PC-3 (cell line): ENCODE data around the gene ST14. TPM values are rescaled to one million over a fixed set of nuclear protein-coding genes. Genes with fewer than 3 reads are reported as not detected.

Experiments
- ATAC-seq: fragments of 200-7000 bp; cut with Tn5 transposase; 2 replicates; pipeline ENCODE4 v1.9.1; 2020; ENCODE audit warnings: mild to moderate bottlenecking, moderate library complexity
- BruUV-seq: library from RNA; stranded (reverse); fragments of 400-500 nt; replicated peaks from 2 replicates; lab custom pipeline; 2021; lab: Mats Ljungman, UMichigan
- CTCF ChIA-PET: fragments of 300-600 bp; sonication (Branson Sonifier 250); formaldehyde crosslinking; loops from one replicate; lab custom pipeline; 2022; ENCODE audit warnings: antibody characterized with exemption; lab: Charles Lee
- POLR2A ChIA-PET: fragments of 300-600 bp; sonication (Branson Sonifier 250); formaldehyde crosslinking; loops from one replicate; lab custom pipeline; 2022; ENCODE audit warnings: antibody characterized with exemption; ENCODE audit not compliant: unreplicated experiment; lab: Charles Lee
- DNase-seq: peaks from one replicate; pipeline ENCODE4 v3.0.0-alpha.2; 2015
- H2AFZ ChIP-seq: fragments of 300-600 bp; sonication (generic); 2 replicates; pipeline ENCODE4 v1.6.0; 2016; ENCODE audit warnings: antibody characterized with exemption, low read length
- H3F3A ChIP-seq: fragments of 300-600 bp; sonication (generic); one replicate; pipeline ENCODE4 v1.6.0; 2017; ENCODE audit warnings: antibody characterized with exemption, low read length, control low read depth, mild to moderate bottlenecking; ENCODE audit not compliant: unreplicated experiment
- H3K27ac ChIP-seq: fragments of 300-600 bp; sonication (generic); 2 replicates; pipeline ENCODE4 v1.5.1; 2016; ENCODE audit warnings: mild to moderate bottlenecking, low read length
- H3K27me3 ChIP-seq: fragments of 300-600 bp; sonication (generic); 2 replicates; pipeline ENCODE4 v1.6.1; 2016; ENCODE audit warnings: low read length, mixed read lengths
- H3K36me3 ChIP-seq: fragments of 300-600 bp; sonication (generic); 2 replicates; pipeline ENCODE4 v1.6.1; 2016; ENCODE audit warnings: low read depth, mixed run types, low read length, mixed read lengths
- H3K4me1 ChIP-seq: fragments of 300-600 bp; sonication (generic); 2 replicates; pipeline ENCODE4 v1.5.1; 2016; ENCODE audit warnings: low read length; ENCODE audit not compliant: insufficient read depth
- H3K4me2 ChIP-seq: fragments of 300-600 bp; sonication (generic); 2 replicates; pipeline ENCODE4 v1.6.0; 2016; ENCODE audit warnings: low read length
- H3K4me3 ChIP-seq: fragments of 300-600 bp; sonication (generic); 2 replicates; pipeline ENCODE4 v1.5.1; 2016; ENCODE audit warnings: mild to moderate bottlenecking, low read length, mixed read lengths
- H3K79me2 ChIP-seq: fragments of 300-600 bp; sonication (generic); 2 replicates; pipeline ENCODE4 v1.6.1; 2017; ENCODE audit warnings: low read length, mixed read lengths
- H3K9ac ChIP-seq: fragments of 300-600 bp; sonication (generic); 2 replicates; pipeline ENCODE4 v1.6.0; 2016; ENCODE audit warnings: mild to moderate bottlenecking, low read length
- H3K9me2 ChIP-seq: fragments of 300-600 bp; sonication (generic); replicated peaks from 2 replicates; pipeline ENCODE4 v1.6.1; 2016; ENCODE audit warnings: mixed run types, low read length, mixed read lengths
- H3K9me3 ChIP-seq: fragments of 300-600 bp; sonication (generic); 2 replicates; pipeline ENCODE4 v1.6.1; 2016; ENCODE audit warnings: low read length, mixed read lengths
- H4K20me1 ChIP-seq: fragments of 300-600 bp; sonication (generic); 2 replicates; pipeline ENCODE4 v1.6.1; 2016; ENCODE audit warnings: low read length, mixed read lengths
- CTCF ChIP-seq: fragments of 300-600 bp; sonication (generic); conservative IDR thresholded peaks from 2 replicates; pipeline ENCODE4 v1.5.1; 2017; ENCODE audit warnings: antibody characterized with exemption, low read depth, mild to moderate bottlenecking, low read length
- EZH2 ChIP-seq: fragments of 300-600 bp; sonication (generic); IDR thresholded peaks from one replicate; pipeline ENCODE4 v1.6.1; 2017; ENCODE audit warnings: antibody characterized with exemption, mild to moderate bottlenecking, low read length; ENCODE audit not compliant: unreplicated experiment
- EZH2phosphoT487 ChIP-seq: fragments of 300-600 bp; sonication (generic); IDR thresholded peaks from 2 replicates; pipeline ENCODE4 v1.6.1; 2018; ENCODE audit warnings: mild to moderate bottlenecking, antibody characterized with exemption, low read length, borderline replicate concordance
- intact Hi-C: fragments of 100-400 bp; cut with micrococcal nuclease; formaldehyde crosslinking; loops from 2 replicates; pipeline ENCODE4 v1.9.0; 2023
- total RNA-seq: library from RNA; depleted of rRNA; stranded (reverse); fragments of >200 nt; gene quantifications from 2 replicates; pipeline ENCODE4 v1.2.3, GENCODE V29; 2014

Gene ST14
- total RNA-seq, 1 experiment from 2014 or later, result 231 TPM

- CTCF ChIA-PET, result interaction anchor here (0.6 kb wide), 1 partner anchor 17 kb away, joined by 3 read pairs; no protein-coding TSS in a partner anchor
- Histone ChIP-seq H3K4me2 (no peak overlapping the region), H3K79me2 (peaks cover 56% of the 10 kb centered on the region), H3F3A (no peaks in the 10 kb centered on the region), H3K36me3 (peaks cover 43% of the 10 kb centered on the region), H4K20me1 (no peaks in the 10 kb centered on the region), H2AFZ (no peak overlapping the region), H3K27me3 (no peaks in the 10 kb centered on the region), H3K4me3 (no peak overlapping the region), H3K9me2 (no peaks in the 10 kb centered on the region), H3K4me1 (no peaks in the 10 kb centered on the region), H3K27ac (no peak overlapping the region), H3K9ac (no peak overlapping the region), H3K9me3 (no peaks in the 10 kb centered on the region)
- DNase-seq, result peak; percentile 54
- intact Hi-C loops, result no loop called here
- TF ChIP-seq EZH2phosphoT487 (no peak), CTCF (no peak), EZH2 (no peak)
- POLR2A ChIA-PET, result interaction anchor here (0.6 kb wide), 2 partner anchors 25 to 44 kb away, joined by 3 to 5 read pairs; no protein-coding TSS in a partner anchor
- ATAC-seq, result peak; percentile 40
- no TSS peak for BruUV-seq
These were observed 44.4 kb upstream of the ST14 start for GRCh38 chr11:130115218-130115617.

GRCh38 chr11:130118165-130118564 lies 41.4 kb upstream of the ST14 start:
- ChIA-PET POLR2A (no interaction called here), CTCF (interaction anchor here (0.5 kb wide), 1 partner anchor 116 kb away, joined by 4 read pairs; the partner anchor contains the start of gene PRDM10)
- Histone ChIP-seq H3K36me3 (peaks cover 36% of the 10 kb centered on the region), H3K27me3 (no peaks in the 10 kb centered on the region), H4K20me1 (no peaks in the 10 kb centered on the region), H3K9ac (no peak overlapping the region), H3K9me2 (no peaks in the 10 kb centered on the region), H2AFZ (no peak overlapping the region), H3K27ac (no peak overlapping the region), H3K9me3 (no peaks in the 10 kb centered on the region), H3K4me2 (no peak overlapping the region), H3K4me3 (no peak overlapping the region), H3K4me1 (no peaks in the 10 kb centered on the region), H3K79me2 (peaks cover 50% of the 10 kb centered on the region), H3F3A (no peaks in the 10 kb centered on the region)
- intact Hi-C loops, result no loop called here
- TF ChIP-seq EZH2phosphoT487, result no peak
- no peak for TF ChIP-seq CTCF
- TF ChIP-seq EZH2, result no peak
- DNase-seq (no peak), ATAC-seq (no peak)
- BruUV-seq, result no TSS peak

DNA sequence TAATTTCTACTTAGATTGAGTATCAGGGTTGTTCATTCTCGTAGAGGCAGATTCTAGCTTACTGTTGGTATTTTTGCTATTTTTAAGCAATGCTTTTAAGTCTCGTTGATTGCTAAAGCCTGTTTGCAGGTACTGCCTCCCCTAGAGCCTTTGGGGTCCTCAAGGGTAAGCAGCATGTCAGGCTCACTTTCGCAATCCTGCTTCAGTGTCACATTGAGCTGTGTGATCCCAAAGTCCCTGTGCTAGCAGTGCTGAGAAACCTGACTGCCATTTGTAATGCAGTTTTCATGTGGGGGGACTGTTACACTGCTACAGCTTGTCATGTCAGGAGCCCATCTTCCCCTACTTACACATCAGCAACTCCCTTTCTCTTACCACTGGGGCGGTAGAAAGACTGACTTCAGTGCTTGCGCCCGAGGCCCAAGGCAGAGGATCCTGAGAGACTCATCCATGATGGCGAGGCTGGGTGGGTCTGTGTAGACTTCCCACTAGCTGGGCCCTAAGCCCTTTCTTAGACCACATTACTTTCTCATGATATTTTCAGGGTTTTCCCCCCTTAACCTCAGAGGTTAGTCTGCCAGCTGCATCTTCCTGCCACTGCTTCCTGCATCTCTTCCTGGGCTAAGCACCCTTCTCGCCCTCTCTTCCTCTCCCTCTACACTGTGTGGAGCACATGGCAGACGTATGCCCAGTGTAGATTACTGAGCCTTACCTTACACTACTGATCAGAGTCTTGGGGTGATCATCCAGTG lies 40.8 kb upstream of the ST14 start:
- DNase-seq, result no peak
- H3F3A ChIP-seq, result no peaks in the 10 kb centered on the region
- no TSS peak for BruUV-seq
- ChIA-PET CTCF (no interaction called here), POLR2A (interaction anchor here (0.6 kb wide), 1 partner anchor 129 kb away, joined by 8 read pairs; no protein-coding TSS in a partner anchor)
- H3K79me2 ChIP-seq, result peaks cover 46% of the 10 kb centered on the region
- H3K27me3 ChIP-seq, result no peaks in the 10 kb centered on the region
- H3K9me3 ChIP-seq, result no peaks in the 10 kb centered on the region
- TF ChIP-seq EZH2phosphoT487, result no peak
- TF ChIP-seq EZH2, result no peak
- no peak for TF ChIP-seq CTCF
- H3K36me3 ChIP-seq, result peaks cover 36% of the 10 kb centered on the region
- no peak overlapping the region for H3K4me2 ChIP-seq
- no peak overlapping the region for H3K27ac ChIP-seq
- H3K4me3 ChIP-seq, result no peak overlapping the region
- ATAC-seq, result no peak
- peaks cover 5% of the 10 kb centered on the region for H3K4me1 ChIP-seq
- H2AFZ ChIP-seq, result no peak overlapping the region
- no peaks in the 10 kb centered on the region for H4K20me1 ChIP-seq
- intact Hi-C loops, result no loop called here
- no peak overlapping the region for H3K9ac ChIP-seq
- H3K9me2 ChIP-seq, result no peaks in the 10 kb centered on the region
